ENCODE data around the gene GRWD1. TPM values are rescaled to one million over a fixed set of nuclear protein-coding genes. Genes with fewer than 3 reads are reported as not detected.

Gene GRWD1
- 10 to 100 TPM; 46.4 to 50.4 TPM for total RNA-seq

GRCh38 chr19:48445606-48446481 is at the start of gene GRWD1:
Gene GRWD1 (plus strand): TSS chr19:48445983. CDS start chr19:48446006, 23 bp downstream.
- no peaks in the 10 kb centered on the region for H3K9me3 Mint-ChIP-seq (ENCODE audit: insufficient read depth)
- H3K4me3 Mint-ChIP-seq: peak within 1 kb of the TSS; percentile 91
- ChIA-PET POLR2A (interaction anchor here (0.7 to 2.1 kb wide), 5 partner anchors 10 to 1176 kb away, joined by 3 to 5 read pairs (median 3); partner anchors contain the start of genes KCNJ14 and TMEM143), CTCF (interaction anchor here (1.3 to 1.5 kb wide), 2 partner anchors 82 to 124 kb away, joined by 4 read pairs; partner anchors contain the start of genes SYNGR4 and TMEM143)
- H3K4me1 Mint-ChIP-seq (ENCODE audit: low read depth): peaks cover 43% of the 10 kb centered on the region
- H3K36me3 Mint-ChIP-seq (ENCODE audit: low read depth): peaks cover 29% of the 10 kb centered on the region
- peak; percentile 98 for DNase-seq
- peak within 1 kb of the TSS; percentile 94 for H3K27ac Mint-ChIP-seq
- H3K27me3 Mint-ChIP-seq (ENCODE audit: low read depth): peaks cover 20% of the 10 kb centered on the region
- peak; percentile 96 for ATAC-seq

GRCh38 chr19:48396016-48396823 is 49.6 kb upstream of the GRWD1 start:
- Mint-ChIP-seq H3K27ac (no peak overlapping the region), H3K27me3 (ENCODE audit: low read depth) (peaks cover 56% of the 10 kb centered on the region), H3K4me3 (no peak overlapping the region), H3K9me3 (ENCODE audit: insufficient read depth) (no peaks in the 10 kb centered on the region), H3K4me1 (ENCODE audit: low read depth) (peaks cover 44% of the 10 kb centered on the region), H3K36me3 (ENCODE audit: low read depth) (no peaks in the 10 kb centered on the region)
- CTCF ChIA-PET: no interaction called here
- no peak for ATAC-seq
- POLR2A ChIA-PET: interaction anchor here (0.6 kb wide), 1 partner anchor 1035 kb away, joined by 3 read pairs; no protein-coding TSS in a partner anchor
- DNase-seq: no peak

- Mint-ChIP-seq H3K27ac (no peak overlapping the region), H3K4me3 (no peak overlapping the region), H3K36me3 (ENCODE audit: low read depth) (no peaks in the 10 kb centered on the region), H3K9me3 (ENCODE audit: insufficient read depth) (no peaks in the 10 kb centered on the region), H3K27me3 (ENCODE audit: low read depth) (peaks cover 54% of the 10 kb centered on the region), H3K4me1 (ENCODE audit: low read depth) (peaks cover 41% of the 10 kb centered on the region)
- ChIA-PET POLR2A (no interaction called here), CTCF (no interaction called here)
- ATAC-seq (no peak), DNase-seq (no peak)
These were observed 49.0 kb upstream of the GRWD1 start for GRCh38 chr19:48396824-48397176.

GRCh38 chr19:48397263-48398101 is 48.3 kb upstream of the GRWD1 start:
- no peaks in the 10 kb centered on the region for H3K9me3 Mint-ChIP-seq (ENCODE audit: insufficient read depth)
- peak overlapping the region; percentile 84 for H3K4me3 Mint-ChIP-seq
- ChIA-PET CTCF (no interaction called here), POLR2A (no interaction called here)
- peak overlapping the region; percentile 86 for H3K27ac Mint-ChIP-seq
- peaks cover 43% of the 10 kb centered on the region for H3K4me1 Mint-ChIP-seq (ENCODE audit: low read depth)
- no peaks in the 10 kb centered on the region for H3K36me3 Mint-ChIP-seq (ENCODE audit: low read depth)
- H3K27me3 Mint-ChIP-seq (ENCODE audit: low read depth): peaks cover 52% of the 10 kb centered on the region
- ATAC-seq: no peak
- no peak for DNase-seq

GRCh38 chr19:48398102-48398374 is 47.7 kb upstream of the GRWD1 start:
- POLR2A ChIA-PET: no interaction called here
- Mint-ChIP-seq H3K36me3 (ENCODE audit: low read depth) (no peaks in the 10 kb centered on the region), H3K9me3 (ENCODE audit: insufficient read depth) (no peaks in the 10 kb centered on the region), H3K4me1 (ENCODE audit: low read depth) (peaks cover 41% of the 10 kb centered on the region), H3K4me3 (peak overlapping the region; percentile 84), H3K27me3 (ENCODE audit: low read depth) (peaks cover 48% of the 10 kb centered on the region), H3K27ac (peak overlapping the region; percentile 86)
- DNase-seq (no peak), ATAC-seq (no peak)
- CTCF ChIA-PET: no interaction called here

- ATAC-seq (peak; percentile 66), DNase-seq (peak; percentile 91)
- H3K27ac Mint-ChIP-seq: peak overlapping the region; percentile 44
- no peaks in the 10 kb centered on the region for H3K36me3 Mint-ChIP-seq (ENCODE audit: low read depth)
- H3K4me1 Mint-ChIP-seq (ENCODE audit: low read depth): peaks cover 46% of the 10 kb centered on the region
- ChIA-PET CTCF (no interaction called here), POLR2A (no interaction called here)
- H3K27me3 Mint-ChIP-seq (ENCODE audit: low read depth): peaks cover 44% of the 10 kb centered on the region
- H3K4me3 Mint-ChIP-seq: peak overlapping the region; percentile 50
- H3K9me3 Mint-ChIP-seq (ENCODE audit: insufficient read depth): no peaks in the 10 kb centered on the region
These were observed 47.2 kb upstream of the GRWD1 start for GRCh38 chr19:48398375-48399235.

- Mint-ChIP-seq H3K4me3 (no peak overlapping the region), H3K36me3 (ENCODE audit: low read depth) (no peaks in the 10 kb centered on the region), H3K27ac (no peak overlapping the region), H3K27me3 (ENCODE audit: low read depth) (peaks cover 29% of the 10 kb centered on the region), H3K4me1 (ENCODE audit: low read depth) (peaks cover 45% of the 10 kb centered on the region), H3K9me3 (ENCODE audit: insufficient read depth) (no peaks in the 10 kb centered on the region)
- ATAC-seq: peak; percentile 14
- DNase-seq: no peak
- ChIA-PET CTCF (interaction anchor here (1.6 to 4.6 kb wide), 2 partner anchors 9 to 66 kb away, joined by 3 to 39 read pairs; partner anchors contain the start of gene KDELR1), POLR2A (no interaction called here)
These were observed 45.6 kb upstream of the GRWD1 start for GRCh38 chr19:48400018-48400742.

GRCh38 chr19:48401287-48401686 is 44.5 kb upstream of the GRWD1 start:
- H3K9me3 Mint-ChIP-seq (ENCODE audit: insufficient read depth): no peaks in the 10 kb centered on the region
- no peak for DNase-seq
- H3K4me3 Mint-ChIP-seq: no peak overlapping the region
- H3K36me3 Mint-ChIP-seq (ENCODE audit: low read depth): no peaks in the 10 kb centered on the region
- peaks cover 44% of the 10 kb centered on the region for H3K4me1 Mint-ChIP-seq (ENCODE audit: low read depth)
- H3K27ac Mint-ChIP-seq: no peak overlapping the region
- no peak for ATAC-seq
- ChIA-PET POLR2A (no interaction called here), CTCF (interaction anchor here (1.6 to 4.6 kb wide), 2 partner anchors 10 to 67 kb away, joined by 3 to 39 read pairs; partner anchors contain the start of gene KDELR1)
- H3K27me3 Mint-ChIP-seq (ENCODE audit: low read depth): peaks cover 20% of the 10 kb centered on the region

GRCh38 chr19:48403606-48404005 is 42.2 kb upstream of the GRWD1 start:
- ChIA-PET CTCF (interaction anchor here (1.4 to 4.6 kb wide), 4 partner anchors 11 to 89 kb away, joined by 3 to 39 read pairs (median 9); partner anchors contain the start of genes KDELR1, SYNGR4 and TMEM143), POLR2A (interaction anchor here (1.4 kb wide), 1 partner anchor 82 kb away, joined by 6 read pairs; a partner anchor contains a TSS)
- H3K27me3 Mint-ChIP-seq (ENCODE audit: low read depth): peaks cover 12% of the 10 kb centered on the region
- peak overlapping the region; percentile 78 for H3K27ac Mint-ChIP-seq
- no peaks in the 10 kb centered on the region for H3K9me3 Mint-ChIP-seq (ENCODE audit: insufficient read depth)
- DNase-seq (peak; percentile 83), ATAC-seq (peak; percentile 76)
- H3K4me3 Mint-ChIP-seq: no peak overlapping the region
- peaks cover 34% of the 10 kb centered on the region for H3K4me1 Mint-ChIP-seq (ENCODE audit: low read depth)
- H3K36me3 Mint-ChIP-seq (ENCODE audit: low read depth): no peaks in the 10 kb centered on the region

GRCh38 chr19:48405010-48405659 is 40.6 kb upstream of the GRWD1 start:
- Mint-ChIP-seq H3K27me3 (ENCODE audit: low read depth) (peaks cover 13% of the 10 kb centered on the region), H3K27ac (no peak overlapping the region), H3K9me3 (ENCODE audit: insufficient read depth) (no peaks in the 10 kb centered on the region), H3K4me1 (ENCODE audit: low read depth) (peaks cover 22% of the 10 kb centered on the region), H3K36me3 (ENCODE audit: low read depth) (no peaks in the 10 kb centered on the region), H3K4me3 (no peak overlapping the region)
- ChIA-PET CTCF (interaction anchor here (1.4 to 1.9 kb wide), 2 partner anchors 14 to 90 kb away, joined by 3 to 14 read pairs; partner anchors contain the start of gene KDELR1), POLR2A (interaction anchor here (1.2 kb wide), 1 partner anchor 12 kb away, joined by 6 read pairs; no protein-coding TSS in a partner anchor)
- ATAC-seq (no peak), DNase-seq (no peak)

All from activated CD8-positive, alpha-beta T cell treated with anti-CD3 and anti-CD28 coated beads, Interleukin-2, amount 10 ng/mL, durations not matched to agents 7 days and 5 days (primary cell).